ENCODE data around the gene PLEKHA7. TPM values are rescaled to one million over a fixed set of nuclear protein-coding genes. Genes with fewer than 3 reads are reported as not detected.

The PLEKHA7 gene
- polyA plus RNA-seq, 4 donors: 28.1 to 69.3 (median 57.5) TPM

DNA sequence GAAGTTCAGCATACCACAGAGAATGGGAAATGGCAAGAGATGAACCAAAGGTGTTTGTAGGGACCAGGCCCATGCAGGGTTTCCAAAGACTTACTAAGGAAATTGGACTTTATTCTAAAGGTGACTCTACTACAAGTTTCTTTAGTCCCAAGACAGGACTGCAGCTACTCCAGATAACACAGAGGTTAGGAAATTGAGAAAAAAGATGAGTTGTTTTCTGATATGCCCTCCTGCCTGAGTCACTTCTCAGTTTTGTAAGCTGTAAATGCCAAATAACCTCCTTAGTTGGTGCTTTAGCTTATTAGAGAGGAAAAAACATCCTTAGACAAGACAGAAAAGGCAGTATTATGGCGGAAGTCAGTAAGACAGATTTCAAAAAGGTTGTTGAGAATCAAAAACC lies 179.8 kb downstream of the PLEKHA7 start:
- no peaks in the 10 kb centered on the region for H3K27me3 ChIP-seq (ENCODE audit: control insufficient read depth in 3 of 3, insufficient read depth in 3 of 3, low read length in 3 of 3)
- H3K9me3 ChIP-seq (ENCODE audit: control insufficient read depth in 2 of 2, insufficient read depth in 1 of 2, low read depth in 1 of 2, low read length in 1 of 2): no peaks in the 10 kb centered on the region
- H3K4me1 ChIP-seq (ENCODE audit: control insufficient read depth in 3 of 3, insufficient read depth in 2 of 3, low read depth in 1 of 3, low read length in 2 of 3): no peaks in the 10 kb centered on the region
- H3K36me3 ChIP-seq (ENCODE audit: control insufficient read depth in 3 of 3, insufficient read depth in 2 of 3, low read depth in 1 of 3, low read length in 3 of 3): peaks cover 2 to 44% (median 24%) of the 10 kb centered on the region in 3 donors
- 86 to 93% (median 89%) methylated on average over 1 of the region's 1 CpG for WGBS, 3 donors
- no peak overlapping the region for H3K27ac ChIP-seq (ENCODE audit: low read depth in 1 of 3, low read length in 2 of 3)
- FAIRE-seq (no peak), DNase-seq (no peak)
- no peak overlapping the region for H3K4me3 ChIP-seq (ENCODE audit: low read depth in 1 of 3, low read length in 3 of 3)

DNA sequence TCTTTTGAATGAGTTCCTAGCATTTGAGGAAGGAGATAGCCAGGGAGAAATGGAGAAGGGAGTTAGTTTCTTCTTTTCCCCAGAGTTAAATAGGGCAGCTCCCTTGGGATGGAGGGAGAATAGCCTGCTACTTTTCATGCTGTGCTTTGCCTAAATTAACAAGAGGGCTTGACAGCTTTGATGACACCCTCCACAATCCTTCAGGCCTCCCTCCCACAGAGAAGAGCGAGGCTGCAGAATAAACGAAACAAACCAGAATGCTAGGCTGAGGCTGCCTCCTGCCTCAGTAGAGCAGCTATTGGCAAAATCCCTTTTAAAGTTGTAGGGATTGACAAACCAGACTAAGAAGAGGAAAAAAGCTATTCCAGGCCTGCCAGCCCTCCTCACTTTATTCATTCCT lies 181.2 kb downstream of the PLEKHA7 start:
- 67 to 90% (median 79%) methylated on average over 2 of the region's 2 CpGs for WGBS, 3 donors
- FAIRE-seq: no peak
- peaks cover 2 to 50% (median 29%) of the 10 kb centered on the region in 3 donors for H3K36me3 ChIP-seq (ENCODE audit: control insufficient read depth in 3 of 3, insufficient read depth in 2 of 3, low read depth in 1 of 3, low read length in 3 of 3)

DNA sequence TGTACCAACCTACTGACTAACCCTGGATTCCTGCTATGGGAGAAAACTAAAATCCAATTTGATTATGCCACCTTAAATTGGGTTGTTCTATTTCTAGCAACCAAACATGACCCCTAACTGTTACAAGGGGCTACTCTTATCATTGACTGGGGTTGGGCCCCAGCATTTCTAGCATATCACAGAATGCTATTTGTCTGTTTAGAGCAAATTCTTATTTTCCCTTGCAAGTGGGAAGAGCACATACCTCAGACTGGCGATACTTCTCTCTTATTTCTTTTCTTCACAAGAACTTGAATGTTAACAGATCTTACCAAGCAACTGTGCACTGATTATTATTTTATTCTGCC lies 182.0 kb downstream of the PLEKHA7 start:
- no peak overlapping the region for H3K4me3 ChIP-seq (ENCODE audit: low read depth in 1 of 3, low read length in 3 of 3)
- H3K4me1 ChIP-seq (ENCODE audit: control insufficient read depth in 3 of 3, insufficient read depth in 2 of 3, low read depth in 1 of 3, low read length in 2 of 3): peaks cover 0 to 4% (median 3%) of the 10 kb centered on the region in 3 donors
- H3K27me3 ChIP-seq (ENCODE audit: control insufficient read depth in 3 of 3, insufficient read depth in 3 of 3, low read length in 3 of 3): no peaks in the 10 kb centered on the region
- WGBS, 3 donors: 96 to 100% (median 97%) methylated on average over 1 of the region's 1 CpG
- H3K9me3 ChIP-seq (ENCODE audit: control insufficient read depth in 2 of 2, insufficient read depth in 1 of 2, low read depth in 1 of 2, low read length in 1 of 2): no peaks in the 10 kb centered on the region
- H3K36me3 ChIP-seq (ENCODE audit: control insufficient read depth in 3 of 3, insufficient read depth in 2 of 3, low read depth in 1 of 3, low read length in 3 of 3): peaks cover 0 to 49% (median 29%) of the 10 kb centered on the region in 3 donors
- FAIRE-seq (no peak), DNase-seq (no peak)
- no peak overlapping the region for H3K27ac ChIP-seq (ENCODE audit: low read depth in 1 of 3, low read length in 2 of 3)

More for the DNA sequence above, 181.2 kb downstream of the PLEKHA7 start:
- Histone ChIP-seq H3K27ac (ENCODE audit: low read depth in 1 of 3, low read length in 2 of 3) (no peak overlapping the region), H3K27me3 (ENCODE audit: control insufficient read depth in 3 of 3, insufficient read depth in 3 of 3, low read length in 3 of 3) (no peaks in the 10 kb centered on the region), H3K4me3 (ENCODE audit: low read depth in 1 of 3, low read length in 3 of 3) (no peak overlapping the region), H3K9me3 (ENCODE audit: control insufficient read depth in 2 of 2, insufficient read depth in 1 of 2, low read depth in 1 of 2, low read length in 1 of 2) (no peaks in the 10 kb centered on the region), H3K4me1 (ENCODE audit: control insufficient read depth in 3 of 3, insufficient read depth in 2 of 3, low read depth in 1 of 3, low read length in 2 of 3) (peaks cover 0 to under 1% (median 0%) of the 10 kb centered on the region in 3 donors)
- DNase-seq: no peak

DNA sequence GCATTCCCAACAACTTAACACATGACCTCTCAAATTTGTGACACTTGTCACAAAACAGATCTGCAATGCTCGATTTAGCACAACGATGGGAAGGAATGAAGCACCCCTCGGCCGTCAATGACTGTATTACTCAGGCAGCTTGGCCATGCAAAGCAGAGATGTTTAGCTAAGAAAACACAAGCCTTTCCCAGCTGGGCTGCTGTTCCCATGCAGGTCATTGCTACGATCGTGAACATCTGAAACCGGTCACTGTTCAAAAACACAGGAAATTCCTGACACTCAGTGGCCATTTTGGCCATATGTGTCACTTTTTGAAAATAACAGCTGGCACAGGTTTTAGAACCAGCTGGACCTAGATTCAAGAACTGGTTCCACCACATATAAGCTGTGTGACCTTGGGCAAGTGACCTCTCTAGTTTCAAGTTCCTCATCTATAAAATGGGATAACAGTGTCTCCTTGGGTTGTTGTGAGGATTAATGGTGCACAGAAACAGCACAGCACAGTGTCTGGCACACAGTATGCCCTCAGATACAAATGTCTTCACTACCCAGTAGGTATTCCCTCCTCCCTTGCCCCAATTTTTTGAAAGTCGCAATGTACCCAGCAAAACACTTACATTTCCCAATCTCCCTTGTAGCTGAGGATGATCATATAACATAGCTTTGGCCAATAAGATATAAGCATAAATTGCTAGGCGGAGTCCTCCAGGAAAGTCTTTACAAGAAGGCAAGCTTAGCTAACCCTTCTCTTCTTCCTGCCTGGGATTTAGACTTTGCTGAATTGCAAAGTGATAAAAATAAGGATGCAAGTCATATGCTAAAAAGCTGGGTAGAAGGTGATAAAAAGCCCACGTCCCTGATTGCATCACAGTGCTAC lies 182.7 kb downstream of the PLEKHA7 start:
- Histone ChIP-seq H3K27ac (ENCODE audit: low read depth in 1 of 3, low read length in 2 of 3) (no peak overlapping the region), H3K9me3 (ENCODE audit: control insufficient read depth in 2 of 2, insufficient read depth in 1 of 2, low read depth in 1 of 2, low read length in 1 of 2) (no peaks in the 10 kb centered on the region), H3K4me1 (ENCODE audit: control insufficient read depth in 3 of 3, insufficient read depth in 2 of 3, low read depth in 1 of 3, low read length in 2 of 3) (peaks cover 0 to 4% (median 3%) of the 10 kb centered on the region in 3 donors), H3K4me3 (ENCODE audit: low read depth in 1 of 3, low read length in 3 of 3) (no peak overlapping the region), H3K27me3 (ENCODE audit: control insufficient read depth in 3 of 3, insufficient read depth in 3 of 3, low read length in 3 of 3) (no peaks in the 10 kb centered on the region), H3K36me3 (ENCODE audit: control insufficient read depth in 3 of 3, insufficient read depth in 2 of 3, low read depth in 1 of 3, low read length in 3 of 3) (peaks cover 0 to 51% (median 29%) of the 10 kb centered on the region in 3 donors)
- FAIRE-seq (no peak), DNase-seq (no peak)
- 75 to 91% (median 84%) methylated on average over 10 of the region's 10 CpGs for WGBS, 3 donors

DNA sequence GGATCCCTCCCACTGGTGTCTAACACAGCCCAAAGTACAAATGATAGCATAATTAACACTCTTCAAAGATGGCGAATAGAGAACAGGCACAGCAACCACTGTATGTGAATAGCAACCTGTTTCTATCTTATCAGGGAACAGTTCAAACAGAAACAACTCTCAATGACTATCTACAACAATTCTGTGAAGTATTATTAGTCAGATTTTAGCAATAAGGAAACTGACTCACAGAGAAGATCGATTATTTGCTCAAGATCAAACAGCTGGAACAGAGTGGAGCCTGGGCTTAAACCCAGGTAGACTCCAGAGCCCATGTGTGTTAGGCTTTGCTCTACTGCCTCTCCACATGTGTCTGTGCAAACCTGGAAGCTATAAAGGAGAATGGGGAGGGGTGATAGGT lies 187.1 kb downstream of the PLEKHA7 start:
- 12 to 59% (median 27%) methylated on average over 2 of the region's 2 CpGs for WGBS, 3 donors
- Histone ChIP-seq H3K4me3 (ENCODE audit: low read depth in 1 of 3, low read length in 3 of 3) (no peak overlapping the region), H3K27me3 (ENCODE audit: control insufficient read depth in 3 of 3, insufficient read depth in 3 of 3, low read length in 3 of 3) (no peaks in the 10 kb centered on the region), H3K4me1 (ENCODE audit: control insufficient read depth in 3 of 3, insufficient read depth in 2 of 3, low read depth in 1 of 3, low read length in 2 of 3) (peaks cover 0 to 9% (median 8%) of the 10 kb centered on the region in 3 donors), H3K27ac (ENCODE audit: low read depth in 1 of 3, low read length in 2 of 3) (peak overlapping the region in 2 of 3 donors; percentile 6 to 38), H3K9me3 (ENCODE audit: control insufficient read depth in 2 of 2, insufficient read depth in 1 of 2, low read depth in 1 of 2, low read length in 1 of 2) (no peaks in the 10 kb centered on the region), H3K36me3 (ENCODE audit: control insufficient read depth in 3 of 3, insufficient read depth in 2 of 3, low read depth in 1 of 3, low read length in 3 of 3) (peaks cover 0 to 46% (median 25%) of the 10 kb centered on the region in 3 donors)
- FAIRE-seq: no peak
- DNase-seq: peak; percentile 19 to 87

DNA sequence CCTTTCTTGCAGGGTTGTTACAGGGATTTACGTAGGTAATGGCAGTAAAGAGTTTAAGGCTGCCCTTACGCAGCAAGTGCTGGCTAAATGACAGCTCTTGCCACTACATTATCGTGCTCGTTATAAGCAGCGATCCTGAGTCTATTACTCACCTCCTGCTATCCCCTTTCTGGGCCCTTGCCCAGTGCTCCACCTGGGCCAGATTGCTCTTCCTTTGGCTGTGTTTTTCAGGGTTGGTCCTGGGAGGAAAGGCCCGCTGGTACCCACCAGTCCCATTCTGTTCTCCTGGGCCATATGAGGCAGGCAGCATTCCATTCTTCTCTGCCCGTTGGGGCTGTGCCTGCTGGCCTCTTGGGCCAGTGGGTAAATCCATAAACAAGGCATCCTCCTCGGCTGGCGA lies 188.2 kb downstream of the PLEKHA7 start:
- peaks cover 0 to 43% (median 22%) of the 10 kb centered on the region in 3 donors for H3K36me3 ChIP-seq (ENCODE audit: control insufficient read depth in 3 of 3, insufficient read depth in 2 of 3, low read depth in 1 of 3, low read length in 3 of 3)
- H3K4me1 ChIP-seq (ENCODE audit: control insufficient read depth in 3 of 3, insufficient read depth in 2 of 3, low read depth in 1 of 3, low read length in 2 of 3): peaks cover 0 to 9% (median 8%) of the 10 kb centered on the region in 3 donors
- 43 to 78% (median 63%) methylated on average over 9 of the region's 9 CpGs for WGBS, 3 donors
- H3K9me3 ChIP-seq (ENCODE audit: control insufficient read depth in 2 of 2, insufficient read depth in 1 of 2, low read depth in 1 of 2, low read length in 1 of 2): no peaks in the 10 kb centered on the region
- FAIRE-seq: no peak
- no peaks in the 10 kb centered on the region for H3K27me3 ChIP-seq (ENCODE audit: control insufficient read depth in 3 of 3, insufficient read depth in 3 of 3, low read length in 3 of 3)
- H3K27ac ChIP-seq (ENCODE audit: low read depth in 1 of 3, low read length in 2 of 3): no peak overlapping the region
- H3K4me3 ChIP-seq (ENCODE audit: low read depth in 1 of 3, low read length in 3 of 3): no peak overlapping the region
- DNase-seq: peak in 1 of 2 donors; percentile 47

DNA sequence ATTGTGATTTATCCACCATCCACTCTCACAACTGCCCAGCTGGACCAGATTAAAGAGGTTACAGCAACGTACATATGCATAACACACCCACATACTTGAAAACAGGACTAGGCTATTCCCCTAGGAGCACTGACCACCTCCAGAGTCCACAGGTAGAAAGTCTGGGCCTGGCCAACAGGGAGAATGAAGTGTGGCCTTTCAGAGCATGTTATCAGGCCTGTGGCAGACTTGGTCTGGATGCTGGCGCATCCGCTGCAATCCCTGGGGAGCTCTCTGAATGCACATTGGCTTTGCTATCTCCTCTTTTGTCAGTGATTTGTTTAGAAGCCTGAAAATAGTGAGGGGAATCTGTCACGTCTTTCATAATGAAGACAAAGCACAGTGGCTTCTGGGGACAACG lies 189.1 kb downstream of the PLEKHA7 start:
- 75 to 88% (median 86%) methylated on average over 5 of the region's 5 CpGs for WGBS, 3 donors
- H3K27ac ChIP-seq (ENCODE audit: low read depth in 1 of 3, low read length in 2 of 3): no peak overlapping the region
- H3K27me3 ChIP-seq (ENCODE audit: control insufficient read depth in 3 of 3, insufficient read depth in 3 of 3, low read length in 3 of 3): no peaks in the 10 kb centered on the region
- H3K9me3 ChIP-seq (ENCODE audit: control insufficient read depth in 2 of 2, insufficient read depth in 1 of 2, low read depth in 1 of 2, low read length in 1 of 2): no peaks in the 10 kb centered on the region
- H3K4me3 ChIP-seq (ENCODE audit: low read depth in 1 of 3, low read length in 3 of 3): no peak overlapping the region
- H3K36me3 ChIP-seq (ENCODE audit: control insufficient read depth in 3 of 3, insufficient read depth in 2 of 3, low read depth in 1 of 3, low read length in 3 of 3): peaks cover 0 to 44% (median 18%) of the 10 kb centered on the region in 3 donors
- DNase-seq (no peak), FAIRE-seq (no peak)
- peaks cover 0 to 15% (median 14%) of the 10 kb centered on the region in 3 donors for H3K4me1 ChIP-seq (ENCODE audit: control insufficient read depth in 3 of 3, insufficient read depth in 2 of 3, low read depth in 1 of 3, low read length in 2 of 3)

DNA sequence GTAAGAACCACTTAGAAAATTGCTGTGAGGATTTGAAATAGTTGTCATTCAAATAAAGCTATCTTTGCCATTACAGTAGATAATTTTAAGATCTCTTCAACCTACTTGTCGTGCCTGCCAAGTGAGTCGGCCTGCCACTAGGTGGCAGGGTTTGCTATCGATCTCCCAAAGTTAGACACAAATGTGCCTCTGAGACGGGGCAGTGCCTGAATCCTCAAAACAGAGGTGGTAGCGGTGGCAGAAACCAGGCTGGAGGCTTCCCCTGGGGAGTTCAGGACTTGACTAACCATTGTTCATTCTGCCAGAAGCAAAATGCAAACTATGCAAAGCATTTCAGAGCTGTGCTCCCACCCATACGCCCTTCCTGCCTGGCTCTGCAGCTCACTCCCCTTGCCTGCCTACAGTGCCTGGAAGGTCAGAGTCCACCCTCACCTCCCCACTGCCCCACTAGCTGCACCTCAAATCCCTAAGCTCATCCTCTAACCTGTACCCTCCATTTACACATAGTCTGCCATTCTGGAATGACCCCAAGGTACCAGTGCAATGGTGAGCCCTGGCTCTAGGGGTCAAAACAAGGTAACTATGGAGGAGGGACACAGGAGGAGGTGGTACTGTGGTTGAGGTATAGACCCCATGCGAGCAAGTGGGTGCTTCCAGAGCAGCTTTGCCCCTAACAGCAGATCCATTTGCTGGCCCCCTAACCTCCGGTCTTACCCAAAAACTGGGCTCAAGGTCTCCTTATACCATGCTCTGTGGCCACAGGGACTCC lies 193.7 kb downstream of the PLEKHA7 start:
- H3K9me3 ChIP-seq (ENCODE audit: control insufficient read depth in 2 of 2, insufficient read depth in 1 of 2, low read depth in 1 of 2, low read length in 1 of 2): no peaks in the 10 kb centered on the region
- DNase-seq: peak; percentile 78 to 80
- H3K4me1 ChIP-seq (ENCODE audit: control insufficient read depth in 3 of 3, insufficient read depth in 2 of 3, low read depth in 1 of 3, low read length in 2 of 3): peaks cover 0 to 10% (median 8%) of the 10 kb centered on the region in 3 donors
- no peaks in the 10 kb centered on the region for H3K27me3 ChIP-seq (ENCODE audit: control insufficient read depth in 3 of 3, insufficient read depth in 3 of 3, low read length in 3 of 3)
- peaks cover 0 to 47% (median 16%) of the 10 kb centered on the region in 3 donors for H3K36me3 ChIP-seq (ENCODE audit: control insufficient read depth in 3 of 3, insufficient read depth in 2 of 3, low read depth in 1 of 3, low read length in 3 of 3)
- no peak for FAIRE-seq
- peak overlapping the region in 1 of 3 donors; percentile 22 for H3K27ac ChIP-seq (ENCODE audit: low read depth in 1 of 3, low read length in 2 of 3)
- no peak overlapping the region for H3K4me3 ChIP-seq (ENCODE audit: low read depth in 1 of 3, low read length in 3 of 3)
- WGBS, 3 donors: 26 to 32% (median 30%) methylated on average over 8 of the region's 8 CpGs
